ENCODE measurements around the gene TRIM9.

Gene TRIM9

DNA sequence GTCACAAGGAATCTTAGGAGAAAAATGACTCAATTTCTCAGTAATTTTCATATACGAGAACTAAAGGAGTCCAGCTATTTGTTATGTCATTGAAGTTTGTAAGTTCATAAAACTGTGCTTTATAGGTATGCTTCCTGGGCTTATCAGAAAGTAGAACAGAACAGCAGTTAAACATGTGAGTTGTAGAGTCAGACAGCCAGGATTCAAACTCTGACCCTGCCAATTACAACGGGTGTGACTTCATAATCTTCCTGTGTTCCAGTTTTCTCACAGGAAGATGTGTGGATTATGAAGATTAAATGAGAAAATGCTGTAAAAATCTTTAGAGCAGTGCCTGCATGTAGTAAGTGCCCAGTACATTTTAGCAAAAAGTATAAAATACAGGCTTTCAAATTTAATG, 8.9 kb downstream of the TRIM9 start:
- H3K9ac ChIP-seq (ENCODE audit: low read length), result no peak overlapping the region
- DNase-seq, result no peak
- no peak overlapping the region for H3K27ac ChIP-seq (ENCODE audit: low read length, poor library complexity, severe bottlenecking)
- H2BK5ac ChIP-seq (ENCODE audit: low read depth, low read length, poor library complexity, severe bottlenecking), result no peak overlapping the region
- no peak overlapping the region for H2BK15ac ChIP-seq (ENCODE audit: low read depth, poor library complexity, severe bottlenecking)
- H3K18ac ChIP-seq (ENCODE audit: low read depth in 1 of 2, low read length in 2 of 2), result no peak overlapping the region
- no peak overlapping the region for H4K91ac ChIP-seq (ENCODE audit: low read length)
- no peaks in the 10 kb centered on the region for H3K27me3 ChIP-seq (ENCODE audit: control insufficient read depth in 1 of 2, insufficient read depth in 1 of 2, low read length in 2 of 2)
- peaks cover 4% of the 10 kb centered on the region for H3K4me1 ChIP-seq (ENCODE audit: control insufficient read depth, insufficient read depth, low read depth, low read length)
- no peak overlapping the region for H2AFZ ChIP-seq (ENCODE audit: low read depth, low read length)
- no peak overlapping the region for H2AK5ac ChIP-seq (ENCODE audit: low read length, severe bottlenecking)
- no peaks in the 10 kb centered on the region for H3K9me3 ChIP-seq (ENCODE audit: control insufficient read depth, low read length)
- no peak overlapping the region for H2BK120ac ChIP-seq (ENCODE audit: low read depth, low read length)
- 95% methylated on average over 2 of the region's 2 CpGs for WGBS
- no peak overlapping the region for H3K4me3 ChIP-seq (ENCODE audit: insufficient read depth in 1 of 2, low read depth in 1 of 2, low read length in 2 of 2)
- no peak overlapping the region for H3K4me2 ChIP-seq (ENCODE audit: low read length, poor library complexity, severe bottlenecking)
- no peaks in the 10 kb centered on the region for H3K36me3 ChIP-seq (ENCODE audit: control insufficient read depth in 1 of 2, insufficient read depth in 2 of 2, low read depth in 1 of 2, low read length in 2 of 2)
- no peak overlapping the region for H2BK12ac ChIP-seq (ENCODE audit: low read length in 2 of 2)
- no peak overlapping the region for H3K14ac ChIP-seq (ENCODE audit: low read length in 2 of 2)
- H3K79me1 ChIP-seq (replicated peaks; ENCODE audit: low read length, poor library complexity, severe bottlenecking), result no peaks in the 10 kb centered on the region
- no peak overlapping the region for H3K23ac ChIP-seq (ENCODE audit: low read length in 2 of 2)
- H3K4ac ChIP-seq (ENCODE audit: low read depth in 1 of 2, low read length in 2 of 2), result no peak overlapping the region
- H4K8ac ChIP-seq (ENCODE audit: low read length), result no peak overlapping the region

DNA sequence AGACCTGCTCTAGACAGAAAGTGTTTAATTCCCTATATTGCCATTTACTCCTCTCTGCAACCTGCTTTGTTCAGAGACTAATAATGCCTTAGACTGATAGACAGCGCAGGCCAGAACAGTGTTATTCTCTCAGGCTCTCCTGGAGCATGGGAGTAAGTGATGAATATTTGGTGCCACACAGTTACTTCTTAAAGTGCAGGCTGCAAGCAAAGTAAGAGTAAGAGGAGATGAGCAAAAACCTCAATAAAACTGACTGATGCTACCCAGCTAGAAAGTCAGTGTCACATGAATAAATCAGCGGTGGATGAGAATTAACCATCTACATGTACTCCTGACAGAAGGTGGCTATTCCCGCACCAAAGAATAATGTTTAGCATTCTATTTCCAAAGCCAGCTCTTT, 9.9 kb downstream of the TRIM9 start:
- Histone ChIP-seq H3K9me3 (ENCODE audit: control insufficient read depth, low read length) (no peaks in the 10 kb centered on the region), H3K27me3 (ENCODE audit: control insufficient read depth in 1 of 2, insufficient read depth in 1 of 2, low read length in 2 of 2) (no peaks in the 10 kb centered on the region), H2BK12ac (ENCODE audit: low read length in 2 of 2) (no peak overlapping the region), H4K8ac (ENCODE audit: low read length) (no peak overlapping the region), H3K9ac (ENCODE audit: low read length) (no peak overlapping the region), H2BK5ac (ENCODE audit: low read depth, low read length, poor library complexity, severe bottlenecking) (no peak overlapping the region), H2AFZ (ENCODE audit: low read depth, low read length) (no peak overlapping the region), H4K91ac (ENCODE audit: low read length) (no peak overlapping the region), H3K18ac (ENCODE audit: low read depth in 1 of 2, low read length in 2 of 2) (no peak overlapping the region), H3K4me3 (ENCODE audit: insufficient read depth in 1 of 2, low read depth in 1 of 2, low read length in 2 of 2) (no peak overlapping the region), H3K36me3 (ENCODE audit: control insufficient read depth in 1 of 2, insufficient read depth in 2 of 2, low read depth in 1 of 2, low read length in 2 of 2) (no peaks in the 10 kb centered on the region), H3K4me1 (ENCODE audit: control insufficient read depth, insufficient read depth, low read depth, low read length) (peaks cover 4% of the 10 kb centered on the region), H2BK120ac (ENCODE audit: low read depth, low read length) (no peak overlapping the region), H3K14ac (ENCODE audit: low read length in 2 of 2) (no peak overlapping the region), H3K79me1 (replicated peaks; ENCODE audit: low read length, poor library complexity, severe bottlenecking) (no peaks in the 10 kb centered on the region), H3K4ac (ENCODE audit: low read depth in 1 of 2, low read length in 2 of 2) (no peak overlapping the region), H2BK15ac (ENCODE audit: low read depth, poor library complexity, severe bottlenecking) (no peak overlapping the region), H3K27ac (ENCODE audit: low read length, poor library complexity, severe bottlenecking) (no peak overlapping the region), H3K4me2 (ENCODE audit: low read length, poor library complexity, severe bottlenecking) (no peak overlapping the region), H3K23ac (ENCODE audit: low read length in 2 of 2) (no peak overlapping the region), H2AK5ac (ENCODE audit: low read length, severe bottlenecking) (no peak overlapping the region)
- no peak for DNase-seq
- WGBS, result 97% methylated on average over 3 of the region's 3 CpGs

DNA sequence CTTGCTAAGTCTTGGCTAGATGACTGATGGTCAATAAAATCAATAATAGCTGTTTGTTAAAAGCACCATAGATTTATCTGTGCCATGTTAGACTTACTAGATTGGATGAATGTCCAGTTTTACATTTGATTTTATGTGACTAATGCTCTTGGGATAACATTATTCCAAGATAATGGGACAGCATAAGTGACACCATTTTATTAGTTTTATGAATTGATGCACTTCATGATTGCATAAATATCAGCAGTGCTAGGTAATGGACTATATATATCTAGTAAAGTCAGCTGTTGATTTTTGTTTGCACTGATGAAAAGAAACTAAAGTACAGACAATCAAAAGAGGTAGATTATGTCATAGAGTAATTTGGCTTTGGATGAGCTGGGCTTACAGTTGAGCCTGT, 10.4 kb downstream of the TRIM9 start:
- no peak overlapping the region for H3K18ac ChIP-seq (ENCODE audit: low read depth in 1 of 2, low read length in 2 of 2)
- no peak overlapping the region for H2BK120ac ChIP-seq (ENCODE audit: low read depth, low read length)
- H3K79me1 ChIP-seq (replicated peaks; ENCODE audit: low read length, poor library complexity, severe bottlenecking), result no peaks in the 10 kb centered on the region
- H4K91ac ChIP-seq (ENCODE audit: low read length), result no peak overlapping the region
- H3K4me2 ChIP-seq (ENCODE audit: low read length, poor library complexity, severe bottlenecking), result no peak overlapping the region
- H3K23ac ChIP-seq (ENCODE audit: low read length in 2 of 2), result no peak overlapping the region
- H2AK5ac ChIP-seq (ENCODE audit: low read length, severe bottlenecking), result no peak overlapping the region
- H3K4me3 ChIP-seq (ENCODE audit: insufficient read depth in 1 of 2, low read depth in 1 of 2, low read length in 2 of 2), result no peak overlapping the region
- H3K14ac ChIP-seq (ENCODE audit: low read length in 2 of 2), result no peak overlapping the region
- no peaks in the 10 kb centered on the region for H3K9me3 ChIP-seq (ENCODE audit: control insufficient read depth, low read length)
- no peak overlapping the region for H2BK15ac ChIP-seq (ENCODE audit: low read depth, poor library complexity, severe bottlenecking)
- H2BK5ac ChIP-seq (ENCODE audit: low read depth, low read length, poor library complexity, severe bottlenecking), result no peak overlapping the region
- H3K36me3 ChIP-seq (ENCODE audit: control insufficient read depth in 1 of 2, insufficient read depth in 2 of 2, low read depth in 1 of 2, low read length in 2 of 2), result no peaks in the 10 kb centered on the region
- H3K27ac ChIP-seq (ENCODE audit: low read length, poor library complexity, severe bottlenecking), result no peak overlapping the region
- no peaks in the 10 kb centered on the region for H3K27me3 ChIP-seq (ENCODE audit: control insufficient read depth in 1 of 2, insufficient read depth in 1 of 2, low read length in 2 of 2)
- no peak overlapping the region for H3K4ac ChIP-seq (ENCODE audit: low read depth in 1 of 2, low read length in 2 of 2)
- no peak overlapping the region for H4K8ac ChIP-seq (ENCODE audit: low read length)
- no peak overlapping the region for H2AFZ ChIP-seq (ENCODE audit: low read depth, low read length)
- H3K9ac ChIP-seq (ENCODE audit: low read length), result no peak overlapping the region
- peaks cover 4% of the 10 kb centered on the region for H3K4me1 ChIP-seq (ENCODE audit: control insufficient read depth, insufficient read depth, low read depth, low read length)
- no peak overlapping the region for H2BK12ac ChIP-seq (ENCODE audit: low read length in 2 of 2)
- no peak for DNase-seq

DNA sequence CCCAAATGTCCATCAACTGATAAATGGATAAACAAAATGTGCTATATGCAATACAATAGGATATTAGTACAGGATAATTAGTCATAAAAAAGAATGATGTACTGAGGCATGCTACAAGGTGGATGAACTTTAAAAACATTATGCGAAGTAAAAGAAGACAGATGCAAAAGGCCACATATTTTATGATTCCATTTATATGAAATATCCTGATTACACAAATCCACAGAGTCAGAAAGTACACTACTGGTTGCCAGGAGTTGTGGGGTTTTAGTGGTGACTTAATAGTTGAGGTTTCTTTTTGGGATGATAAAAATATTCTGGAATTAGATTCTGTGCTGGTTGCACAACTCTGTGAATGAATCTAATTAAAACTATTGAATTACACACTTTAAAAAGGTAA, 12.6 kb downstream of the TRIM9 start:
- Histone ChIP-seq H3K27me3 (ENCODE audit: control insufficient read depth in 1 of 2, insufficient read depth in 1 of 2, low read length in 2 of 2) (no peaks in the 10 kb centered on the region), H3K18ac (ENCODE audit: low read depth in 1 of 2, low read length in 2 of 2) (no peak overlapping the region), H3K4ac (ENCODE audit: low read depth in 1 of 2, low read length in 2 of 2) (no peak overlapping the region), H3K4me1 (ENCODE audit: control insufficient read depth, insufficient read depth, low read depth, low read length) (peaks cover 5% of the 10 kb centered on the region), H3K9ac (ENCODE audit: low read length) (no peak overlapping the region), H3K79me1 (replicated peaks; ENCODE audit: low read length, poor library complexity, severe bottlenecking) (no peaks in the 10 kb centered on the region), H3K9me3 (ENCODE audit: control insufficient read depth, low read length) (no peaks in the 10 kb centered on the region), H3K4me2 (ENCODE audit: low read length, poor library complexity, severe bottlenecking) (no peak overlapping the region), H3K23ac (ENCODE audit: low read length in 2 of 2) (no peak overlapping the region), H2BK15ac (ENCODE audit: low read depth, poor library complexity, severe bottlenecking) (no peak overlapping the region), H3K36me3 (ENCODE audit: control insufficient read depth in 1 of 2, insufficient read depth in 2 of 2, low read depth in 1 of 2, low read length in 2 of 2) (no peaks in the 10 kb centered on the region), H2BK12ac (ENCODE audit: low read length in 2 of 2) (no peak overlapping the region), H2BK5ac (ENCODE audit: low read depth, low read length, poor library complexity, severe bottlenecking) (no peak overlapping the region), H3K27ac (ENCODE audit: low read length, poor library complexity, severe bottlenecking) (no peak overlapping the region), H4K91ac (ENCODE audit: low read length) (no peak overlapping the region), H3K4me3 (ENCODE audit: insufficient read depth in 1 of 2, low read depth in 1 of 2, low read length in 2 of 2) (no peak overlapping the region), H2BK120ac (ENCODE audit: low read depth, low read length) (no peak overlapping the region), H3K14ac (ENCODE audit: low read length in 2 of 2) (no peak overlapping the region), H2AK5ac (ENCODE audit: low read length, severe bottlenecking) (no peak overlapping the region), H4K8ac (ENCODE audit: low read length) (no peak overlapping the region), H2AFZ (ENCODE audit: low read depth, low read length) (no peak overlapping the region)
- DNase-seq, result no peak
- WGBS, result no CpG with 5 or more reads among the region's 1 CpG

All from mesenchymal stem cell (in vitro differentiated cells and primary cell).